TTC549 (cell line): ENCODE results near the gene FMNL2.
"Not testable (repeated sequence)": the region's sequence is repeated elsewhere in the genome, so short reads cannot be mapped to it uniquely, and the experiment has no call there.

Experiments
- FAIRE-seq: peaks from 2 replicates; lab custom pipeline; 2012; peaks lifted over from hg19 to GRCh38; lab: Jason Lieb, UNC

Gene FMNL2

GRCh38 chr2:152376385-152376784 lies 41.4 kb downstream of the FMNL2 start:
- FAIRE-seq: no peak

- no peak for FAIRE-seq
Measured at GRCh38 chr2:152376968-152377367, 42.0 kb downstream of the FMNL2 start.

GRCh38 chr2:152379089-152379488 lies 44.1 kb downstream of the FMNL2 start:
- no peak for FAIRE-seq

DNA sequence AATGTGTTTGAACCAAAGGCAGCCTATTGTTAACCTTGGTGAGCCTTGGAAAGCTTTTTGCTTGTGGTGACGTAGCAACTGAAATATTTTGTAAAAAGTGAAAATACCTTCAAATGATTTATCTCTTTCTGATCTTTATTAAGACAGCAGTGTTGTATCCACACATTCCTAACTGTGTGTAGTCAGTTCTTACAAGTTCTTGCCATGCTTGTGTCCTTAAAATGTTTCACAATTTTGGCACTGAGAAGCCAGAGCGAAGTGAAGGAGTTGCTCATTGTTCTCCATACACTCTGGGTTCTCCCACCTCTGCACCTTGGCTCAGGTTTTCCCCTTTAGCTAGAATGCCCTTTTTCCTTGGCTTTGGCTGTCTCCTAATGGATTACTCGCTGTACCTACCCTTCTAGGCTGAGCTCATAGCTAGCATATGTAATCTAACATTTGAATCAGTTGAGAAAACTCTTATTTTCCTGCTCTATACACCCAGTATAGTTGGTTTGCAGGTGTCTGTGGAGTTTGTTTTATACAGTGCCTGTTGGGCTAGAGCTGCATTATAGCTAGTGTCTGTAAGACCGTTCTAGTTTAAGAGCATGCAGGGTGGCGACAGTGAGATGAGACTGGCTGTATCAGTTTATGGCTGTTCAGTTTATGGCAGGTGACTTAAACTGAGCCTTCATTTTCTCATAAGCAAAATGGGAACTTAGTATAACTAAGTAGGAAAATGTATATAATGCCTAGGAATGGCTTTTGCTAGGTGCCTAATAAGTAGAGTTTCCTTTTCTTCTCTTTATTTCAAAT lies 45.5 kb downstream of the FMNL2 start:
- no peak for FAIRE-seq

DNA sequence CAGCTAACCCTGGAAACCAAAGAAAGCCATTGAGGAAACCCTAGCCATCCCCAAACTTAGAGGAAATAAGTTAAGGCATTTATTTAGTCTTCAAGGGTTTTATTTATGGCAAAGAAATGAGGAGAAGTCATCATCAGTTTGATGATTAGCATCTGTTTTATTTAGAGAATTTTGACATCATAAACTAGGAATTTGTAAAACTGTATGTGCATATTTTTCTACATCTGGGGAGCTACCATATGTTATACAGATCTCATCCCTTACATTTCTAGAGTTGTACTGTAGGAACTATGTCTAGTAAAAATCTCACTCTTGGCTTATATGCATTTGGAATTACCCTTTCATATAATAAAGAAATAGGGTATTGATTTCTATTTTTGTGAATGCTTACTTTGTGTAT lies 48.7 kb downstream of the FMNL2 start:
- no peak for FAIRE-seq

DNA sequence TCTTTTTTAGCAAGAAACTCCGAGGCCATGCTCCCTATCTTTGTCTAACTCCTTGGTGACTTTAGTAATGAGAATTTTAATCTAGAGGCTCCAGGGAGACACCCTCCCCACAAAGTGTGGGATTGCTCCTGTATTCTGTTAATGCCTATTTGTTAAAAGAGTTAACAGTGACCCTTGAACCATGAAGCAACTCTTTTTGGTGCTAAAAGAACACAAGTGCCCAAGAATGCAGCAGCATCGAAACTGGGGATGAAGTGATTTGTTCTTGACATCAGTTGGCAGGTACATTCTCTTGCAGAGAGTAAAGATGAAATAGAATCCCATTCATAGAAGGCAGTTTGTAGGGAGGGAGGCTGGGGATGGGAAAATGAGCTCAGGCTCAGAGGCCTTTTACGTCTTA lies 50.0 kb downstream of the FMNL2 start:
- FAIRE-seq: no peak

- FAIRE-seq: no peak
Measured at GRCh38 chr2:152385650-152386049, 50.7 kb downstream of the FMNL2 start.

GRCh38 chr2:152386266-152386665 lies 51.3 kb downstream of the FMNL2 start:
- FAIRE-seq: no peak

DNA sequence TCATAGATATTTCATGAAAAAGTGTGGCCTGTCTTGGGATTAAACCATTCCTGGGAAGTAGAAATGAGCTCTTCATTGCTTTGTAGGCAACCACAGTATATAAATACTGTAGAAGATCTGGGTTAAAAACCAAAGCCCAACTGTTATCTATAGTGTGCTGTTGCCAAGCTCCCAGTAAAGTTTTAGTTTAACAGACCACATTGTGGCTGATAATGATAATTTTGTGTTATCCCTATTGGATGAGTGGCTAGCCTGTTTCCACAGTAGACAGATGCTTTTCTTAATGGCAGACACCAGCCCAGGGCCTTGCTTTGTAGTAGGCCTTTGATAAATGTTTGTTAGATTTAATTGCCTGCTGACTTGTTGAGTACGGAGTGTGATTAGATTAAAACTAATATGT lies 52.1 kb downstream of the FMNL2 start:
- FAIRE-seq: no peak

- FAIRE-seq: not testable (repeated sequence)
Measured at GRCh38 chr2:152388269-152388668, 53.3 kb downstream of the FMNL2 start.

- FAIRE-seq: no peak
Measured at GRCh38 chr2:152389483-152389882, 54.5 kb downstream of the FMNL2 start.

- no peak for FAIRE-seq
Measured at GRCh38 chr2:152390837-152391236, 55.9 kb downstream of the FMNL2 start.

- FAIRE-seq: no peak
Measured at GRCh38 chr2:152391318-152391717, 56.3 kb downstream of the FMNL2 start.

DNA sequence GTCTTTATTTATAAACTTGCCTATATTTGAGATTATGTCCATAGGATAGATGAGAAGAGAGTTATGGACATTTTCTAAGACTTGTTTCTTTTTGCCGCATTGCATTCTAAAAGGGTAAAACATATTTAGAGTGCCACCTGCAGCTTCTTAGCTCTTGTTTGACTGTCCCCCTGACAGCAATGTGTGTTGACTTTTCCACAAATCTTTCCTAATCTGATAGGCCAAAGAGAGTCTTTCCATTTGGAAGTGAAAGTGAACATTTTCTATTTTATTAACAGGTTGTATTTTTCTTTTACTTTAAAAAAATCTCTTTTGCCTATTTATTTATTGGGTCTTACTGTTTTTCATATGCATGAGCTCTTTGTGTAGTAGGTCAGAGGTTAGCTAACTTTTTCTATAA lies 58.4 kb downstream of the FMNL2 start:
- FAIRE-seq: no peak

DNA sequence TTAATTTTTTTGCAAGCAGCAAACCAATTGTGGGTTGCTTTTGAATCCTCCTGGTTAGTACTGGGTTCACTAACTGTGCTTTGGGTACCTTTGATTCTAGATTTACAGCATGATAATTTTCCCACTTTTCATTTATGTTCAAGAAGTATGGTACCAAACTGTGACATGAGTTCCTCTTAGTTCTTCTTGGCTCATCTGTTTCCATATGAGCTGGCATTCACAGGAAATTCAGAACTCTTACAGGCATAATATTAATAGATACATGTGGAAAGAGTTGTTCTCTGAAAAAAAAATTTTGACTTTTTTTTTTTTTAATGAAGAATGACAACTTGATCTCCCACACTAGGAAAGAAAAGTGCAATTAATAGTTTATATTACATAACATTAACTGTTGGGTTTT lies 59.4 kb downstream of the FMNL2 start:
- FAIRE-seq: no peak

- FAIRE-seq: no peak
Measured at GRCh38 chr2:152395103-152395502, 60.1 kb downstream of the FMNL2 start.

- FAIRE-seq: no peak
Measured at GRCh38 chr2:152395572-152395971, 60.6 kb downstream of the FMNL2 start.

DNA sequence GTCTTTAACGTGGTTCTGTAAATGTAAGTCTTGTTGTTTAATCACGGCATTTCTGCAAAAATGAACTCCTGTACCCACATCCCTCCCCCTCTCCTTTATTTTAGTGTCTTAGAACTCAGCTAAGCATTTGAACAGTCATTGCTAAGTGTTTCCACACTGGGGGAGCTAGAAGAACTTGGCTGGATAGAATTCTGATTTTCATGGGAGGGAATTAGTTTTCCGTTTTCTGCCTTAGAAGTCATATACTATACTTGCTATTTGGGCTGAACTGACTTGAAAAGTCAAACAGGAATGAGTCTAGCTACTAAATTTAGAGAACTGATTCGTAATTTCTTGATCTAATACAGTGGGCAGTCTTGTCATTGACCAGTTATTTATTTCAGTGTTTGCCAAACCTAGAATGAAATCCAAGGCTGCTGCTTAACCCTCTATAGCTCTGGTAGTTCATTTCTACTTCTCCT lies 61.1 kb downstream of the FMNL2 start:
- no peak for FAIRE-seq

- no peak for FAIRE-seq
Measured at GRCh38 chr2:152396763-152397162, 61.8 kb downstream of the FMNL2 start.

DNA sequence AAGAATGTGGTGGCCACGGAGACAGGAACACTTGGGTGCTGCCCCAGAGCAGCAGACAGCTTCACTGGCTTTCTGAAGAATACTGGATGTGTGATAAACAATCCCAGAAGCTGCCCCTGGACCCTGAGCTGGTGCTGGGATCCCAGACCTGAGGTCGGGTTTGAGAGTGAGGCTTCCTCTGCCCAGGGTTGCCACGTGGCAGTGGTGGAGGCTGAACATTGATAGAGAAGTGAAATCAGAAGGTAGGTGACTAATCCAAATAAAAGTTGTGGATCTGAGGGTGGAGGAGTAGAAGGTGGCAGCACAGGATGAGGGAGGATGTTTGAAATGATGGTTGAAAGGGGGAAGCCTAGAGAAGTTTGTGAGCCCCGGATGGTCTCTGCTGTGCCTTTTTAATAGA lies 64.0 kb downstream of the FMNL2 start:
- FAIRE-seq: no peak

DNA sequence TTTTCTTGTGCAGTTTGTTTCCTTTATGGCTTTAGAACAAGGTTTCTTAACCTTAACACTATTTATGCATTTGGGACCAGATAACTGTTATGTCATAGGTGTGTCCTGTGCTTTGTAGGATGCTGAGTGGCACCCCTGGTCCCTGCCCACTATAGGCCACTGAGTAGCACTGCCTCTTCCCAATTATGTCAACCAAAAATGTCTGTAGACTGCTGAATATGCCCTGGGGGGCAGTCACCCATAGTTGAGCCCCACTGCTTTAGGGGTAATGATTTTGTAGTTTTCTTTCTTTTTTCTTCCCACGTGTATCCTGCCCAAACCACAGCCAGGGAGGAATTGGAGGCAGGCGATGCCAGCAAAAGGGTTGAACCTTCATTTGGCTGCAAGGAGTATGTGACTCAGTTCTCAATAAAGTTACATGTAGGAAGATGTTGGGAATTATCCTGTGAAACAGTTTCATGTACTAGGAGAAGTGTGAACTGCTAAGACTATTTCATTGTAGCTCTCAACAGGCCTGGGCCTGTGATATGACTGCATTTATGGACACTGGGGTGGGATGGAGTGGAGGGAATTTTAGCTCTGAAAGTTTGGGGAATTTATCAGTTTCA lies 65.7 kb downstream of the FMNL2 start:
- no peak for FAIRE-seq

DNA sequence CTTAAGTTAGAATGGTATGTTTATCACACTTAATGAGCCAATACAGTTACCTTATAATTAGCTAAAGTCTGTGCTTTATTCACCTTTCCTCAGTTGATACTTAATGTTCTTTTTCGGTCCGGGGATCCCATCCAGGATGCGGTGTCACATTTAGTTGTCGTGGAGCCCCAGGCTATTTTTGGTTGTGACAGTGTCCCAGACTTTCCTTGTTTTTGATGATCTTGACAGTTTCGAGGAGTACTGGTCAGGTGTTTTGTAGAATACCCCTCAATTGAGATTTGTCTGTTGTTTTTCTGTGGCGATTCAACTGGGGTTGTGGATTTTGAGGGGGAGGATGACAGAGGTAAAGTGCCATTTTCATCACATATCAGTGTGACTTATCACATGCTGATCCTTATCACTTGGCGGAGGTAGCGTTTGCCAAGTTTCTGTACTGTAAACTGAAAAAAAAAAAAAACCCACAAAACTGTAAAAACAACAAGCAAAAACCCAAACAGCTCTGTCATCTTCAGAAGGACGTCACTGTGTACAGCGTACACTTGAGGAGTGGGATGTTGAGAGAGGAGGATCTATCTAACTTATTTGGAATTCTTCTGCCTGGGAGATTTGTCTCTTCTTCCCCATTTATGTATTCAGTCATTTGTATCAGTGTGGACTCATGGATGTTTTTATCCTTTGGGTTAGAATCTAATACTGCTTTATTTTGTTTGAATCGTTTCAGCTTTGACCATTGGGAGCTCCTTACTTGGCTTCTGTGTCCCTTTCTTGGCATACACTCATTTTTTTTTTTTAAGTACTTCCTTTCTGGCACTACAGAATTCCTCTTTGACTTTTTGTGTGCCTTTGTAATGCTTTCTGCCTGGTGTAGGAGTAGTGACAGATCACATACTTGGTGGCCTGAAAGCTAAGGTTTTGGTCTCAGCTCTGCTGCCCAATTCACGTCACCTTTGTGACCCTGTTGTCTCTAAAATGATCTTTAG lies 68.1 kb downstream of the FMNL2 start:
- FAIRE-seq: no peak
